Heart right ventricle (tissue), 16 donors: ENCODE measurements around the gene CHFR. TPM values are rescaled to one million over a fixed set of nuclear protein-coding genes. Genes with fewer than 3 reads are reported as not detected.

Experiments
- ATAC-seq, 8 donors: fragments of 200-7000 bp; cut with Tn5 transposase; one replicate each; pipeline ENCODE4 v1.9.1; 2020; ENCODE audit warnings: mild to moderate bottlenecking in 8 of 8, moderate library complexity in 8 of 8, moderate number of reproducible peaks in 1 of 8
- DNase-seq, 2 donors: peaks; one replicate each; pipeline ENCODE4 v3.0.0-alpha.2; 2020
- H3K27ac ChIP-seq, 10 donors: fragments of 200-600 bp; sonication (generic) in 2 of 10; one replicate each; pipeline versions ENCODE4 v1.5.0 to v1.8.0; 2020 to 2022; ENCODE audit warnings: mild to moderate bottlenecking in 3 of 10
- H3K27me3 ChIP-seq, 7 donors: fragments of 200-600 bp; one replicate each; pipeline ENCODE4 v1.8.0; 2021 to 2022; ENCODE audit warnings: mild to moderate bottlenecking in 2 of 7
- H3K36me3 ChIP-seq, 9 donors: fragments of 200-600 bp; sonication (generic) in 1 of 9; one replicate each; pipeline versions ENCODE4 v1.5.0 to v1.8.0; 2020 to 2022; ENCODE audit warnings: mild to moderate bottlenecking in 2 of 9
- H3K4me1 ChIP-seq, 9 donors: fragments of 200-600 bp; sonication (generic) in 1 of 9; one replicate each; pipeline versions ENCODE4 v1.5.0 to v1.8.0; 2020 to 2022; ENCODE audit warnings: mild to moderate bottlenecking in 4 of 9
- H3K4me3 ChIP-seq, 10 donors: fragments of 200-600 bp; sonication (generic) in 2 of 10; one replicate each; pipeline versions ENCODE4 v1.5.0 to v1.8.0; 2020 to 2022; ENCODE audit warnings: mild to moderate bottlenecking in 7 of 10, moderate library complexity in 2 of 10
- H3K9me3 ChIP-seq, 11 donors: fragments of 200-600 bp in 10 of 11; sonication (generic) in 2 of 11; one replicate each; pipeline versions ENCODE4 v1.5.0 to v1.8.0; 2013 to 2022; ENCODE audit warnings: mild to moderate bottlenecking in 2 of 11, control low read depth in 1 of 11, moderate library complexity in 1 of 11
- WGBS, 2 donors: extraction: QIAGEN DNeasy Blood & Tissue Kit; methylation state at CpG; one replicate each; pipeline ENCODE4 v1.1.7; 2013; ENCODE audit warnings: inconsistent platforms in 1 of 2; 5-methylcytosine and 5-hydroxymethylcytosine counted together
- intact Hi-C, 10 donors: fragments of 100-400 bp; cut with DNase I; formaldehyde crosslinking; loops; one replicate each; pipeline versions ENCODE4 v1.11.1 to v1.14.2; 2022
- polyA plus RNA-seq, 2 donors: library from polyadenylated mRNA; stranded (reverse); fragments of 200-250 nt; gene quantifications; one replicate each; pipeline ENCODE4 v1.2.3, GENCODE V29; 2013
- total RNA-seq, 10 donors: library from RNA; stranded (reverse); fragmentation: NEBNext Ultra II Directional in 3 of 10; extraction: Animal tissue kit (Norgen Biotek cat#: 25700) in 3 of 10; gene quantifications; one replicate each; pipeline versions ENCODE4 v1.2.1 to v1.2.4, GENCODE V29; 2021 to 2023
- TF ChIP-seq, protein P1 (sequence below), 9 donors: fragments of 200-600 bp; sonication (generic) in 2 of 9; IDR thresholded peaks; one replicate each; pipeline versions ENCODE4 v1.5.0 to v1.8.0; 2021 to 2022; ENCODE audit warnings: antibody characterized with exemption in 9 of 9, mild to moderate bottlenecking in 5 of 9, moderate library complexity in 1 of 9
- donor health status: Arrhythmogenic right ventricular cardiomyopathy.
- donor health status: ischemic (EF 13 %, LVEDD 7.1; RV severe dilation, severe dysfunction).
- donor health status: healthy with polysubstance abuse.
- donor health status: DM: no; HTN: yes; CAD: no.
- donor health status: DM: no; HTN: no; CAD: no.
- donor health status: ischemic (EF 25% LVEDD 6.9; RV normal size, moderate dysfunction).
- donor health status: ischemic (EF 25% LVEDD 5.7; RV mildly dilated, moderate dysfunction).
- donor health status: healthy.
- donor health status: DM: yes; HTN: yes; CAD: no.
- donor health status: Ischemic cardiomyopathy.
- donor health status: ischemic (EF 35%, LVEDD 5.7; RV mildly dilated, moderate dysfunction).
- donor health status: nonischemic (EF 11% LVEDD 7.7; RV severe dilation, severe dysfunction).
- donor health status: DM: yes; HTN: yes; CAD: no.
- donor health status: PGD.
- donor health status: ischemic (EF 29% LVEDD 5.4; RV normal size, mild dysfunction).
- donor health status: nonischemic (EF 23%, LVEDD 6.1; RV moderate dilation, normal function).

CHFR gene
- total and polyA plus RNA-seq, 12 donors = 10.2 to 27.2 (median 15.0) TPM

DNA sequence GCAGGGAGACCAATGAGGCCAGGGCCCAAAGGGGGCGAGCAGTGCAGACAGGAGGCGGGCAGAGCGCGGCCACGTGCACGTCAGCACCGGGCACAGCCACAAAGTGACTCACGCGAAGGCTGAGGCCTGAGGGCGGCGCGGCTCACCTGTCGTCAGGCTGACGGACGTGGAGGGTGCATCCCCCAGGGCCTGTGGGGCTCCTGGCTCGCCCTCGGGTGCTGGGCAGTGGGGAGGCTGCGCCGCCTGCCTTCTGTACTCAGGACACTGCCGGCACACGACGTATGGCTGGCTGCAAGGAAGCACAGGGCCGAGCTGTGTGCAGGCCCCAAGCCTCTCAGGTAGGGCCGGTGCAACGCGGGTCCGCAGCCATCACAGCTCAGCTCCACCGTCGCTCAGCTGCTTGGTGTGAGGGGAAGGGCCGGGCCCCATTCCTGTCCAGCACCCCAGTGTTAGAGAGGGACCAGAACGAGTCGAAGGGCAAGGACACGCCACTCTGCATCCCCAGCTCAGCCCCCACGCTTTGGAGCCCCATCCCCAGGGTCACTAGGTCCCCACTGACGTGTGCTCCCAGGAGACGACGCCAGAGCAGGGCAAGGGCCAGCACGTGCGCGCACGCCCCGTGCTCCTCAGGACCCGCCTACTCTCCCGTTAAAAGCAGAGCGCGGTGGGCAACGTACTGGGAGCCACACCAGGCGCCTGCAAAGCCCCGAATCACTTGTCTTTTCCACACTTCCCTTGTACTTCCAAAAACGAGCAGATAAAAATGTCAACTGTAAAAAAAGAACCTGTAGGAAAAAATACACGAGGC is 33.9 kb downstream of the CHFR start:
- no peaks in the 10 kb centered on the region for H3K4me1 ChIP-seq
- H3K36me3 ChIP-seq = peaks cover 6 to 100% (median 69%) of the 10 kb centered on the region in 9 donors
- intact Hi-C loops = no loop called here
- H3K9me3 ChIP-seq = no peaks in the 10 kb centered on the region
- WGBS, 2 donors = 94 to 95% methylated on average over 47 to 51 of the region's 51 CpGs
- ATAC-seq (peak in 2 of 8 donors; percentile 16 to 35), DNase-seq (no peak)
- no peak overlapping the region for H3K4me3 ChIP-seq
- TF ChIP-seq, protein P1, sequence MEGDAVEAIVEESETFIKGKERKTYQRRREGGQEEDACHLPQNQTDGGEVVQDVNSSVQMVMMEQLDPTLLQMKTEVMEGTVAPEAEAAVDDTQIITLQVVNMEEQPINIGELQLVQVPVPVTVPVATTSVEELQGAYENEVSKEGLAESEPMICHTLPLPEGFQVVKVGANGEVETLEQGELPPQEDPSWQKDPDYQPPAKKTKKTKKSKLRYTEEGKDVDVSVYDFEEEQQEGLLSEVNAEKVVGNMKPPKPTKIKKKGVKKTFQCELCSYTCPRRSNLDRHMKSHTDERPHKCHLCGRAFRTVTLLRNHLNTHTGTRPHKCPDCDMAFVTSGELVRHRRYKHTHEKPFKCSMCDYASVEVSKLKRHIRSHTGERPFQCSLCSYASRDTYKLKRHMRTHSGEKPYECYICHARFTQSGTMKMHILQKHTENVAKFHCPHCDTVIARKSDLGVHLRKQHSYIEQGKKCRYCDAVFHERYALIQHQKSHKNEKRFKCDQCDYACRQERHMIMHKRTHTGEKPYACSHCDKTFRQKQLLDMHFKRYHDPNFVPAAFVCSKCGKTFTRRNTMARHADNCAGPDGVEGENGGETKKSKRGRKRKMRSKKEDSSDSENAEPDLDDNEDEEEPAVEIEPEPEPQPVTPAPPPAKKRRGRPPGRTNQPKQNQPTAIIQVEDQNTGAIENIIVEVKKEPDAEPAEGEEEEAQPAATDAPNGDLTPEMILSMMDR (IDR thresholded peaks at IDR 0.05) = no peak
- H3K27me3 ChIP-seq = no peaks in the 10 kb centered on the region
- H3K27ac ChIP-seq = no peak overlapping the region

DNA sequence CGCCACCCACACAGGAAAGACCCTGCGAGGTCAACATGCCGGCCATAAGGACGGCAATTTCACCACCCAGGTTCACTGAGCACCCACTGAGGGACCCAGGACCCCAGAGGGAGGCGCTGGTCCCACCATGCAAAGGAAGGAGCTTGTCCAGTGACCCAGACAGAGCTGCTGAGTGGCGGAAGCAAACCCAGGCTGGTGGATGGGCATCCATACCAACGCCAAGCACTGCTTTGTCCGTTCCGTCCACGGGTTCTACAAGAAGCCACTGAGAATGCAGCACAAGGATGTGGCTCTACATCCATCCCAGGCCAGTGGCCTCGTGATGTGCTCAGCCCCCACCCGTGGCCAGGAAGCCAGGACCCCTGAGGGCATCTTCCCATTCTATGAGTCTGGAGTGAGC is 34.9 kb downstream of the CHFR start:
- peaks cover 6 to 100% (median 73%) of the 10 kb centered on the region in 9 donors for H3K36me3 ChIP-seq
- H3K27me3 ChIP-seq = no peaks in the 10 kb centered on the region
- H3K27ac ChIP-seq = no peak overlapping the region
- no peaks in the 10 kb centered on the region for H3K9me3 ChIP-seq
- no peak overlapping the region for H3K4me3 ChIP-seq
- intact Hi-C loops = no loop called here
- DNase-seq = no peak
- ATAC-seq = no peak
- 94% methylated on average over 12 of the region's 12 CpGs for WGBS, 2 donors
- TF ChIP-seq, protein P1 (IDR thresholded peaks at IDR 0.05) = no peak
- no peaks in the 10 kb centered on the region for H3K4me1 ChIP-seq

DNA sequence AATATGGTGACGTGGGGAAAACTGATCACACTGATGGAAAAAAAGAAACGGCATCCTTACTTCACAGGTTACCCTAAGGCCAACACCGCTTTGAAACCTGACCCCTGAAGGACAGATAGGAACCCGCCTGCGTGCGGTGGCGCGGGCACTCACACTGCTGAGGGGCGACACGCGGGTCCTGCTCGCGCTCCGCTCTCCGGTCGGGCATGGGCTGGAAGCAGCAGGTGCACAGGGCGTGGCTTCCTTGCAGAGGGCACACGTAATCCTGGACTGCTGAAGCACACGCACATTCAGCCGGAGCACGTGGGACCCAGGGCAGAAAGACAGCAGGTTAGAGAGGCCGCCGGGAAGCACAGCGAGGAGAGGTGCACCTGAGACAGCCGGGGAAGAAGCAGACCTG is 35.9 kb downstream of the CHFR start:
- Histone ChIP-seq H3K9me3 (no peaks in the 10 kb centered on the region), H3K4me3 (no peak overlapping the region), H3K4me1 (no peaks in the 10 kb centered on the region), H3K36me3 (peaks cover 5 to 100% (median 78%) of the 10 kb centered on the region in 9 donors), H3K27me3 (no peaks in the 10 kb centered on the region), H3K27ac (no peak overlapping the region)
- TF ChIP-seq, protein P1 (IDR thresholded peaks at IDR 0.05) = no peak
- no peak for ATAC-seq
- 94 to 97% methylated on average over 25 of the region's 25 CpGs for WGBS, 2 donors
- intact Hi-C loops = no loop called here
- no peak for DNase-seq

DNA sequence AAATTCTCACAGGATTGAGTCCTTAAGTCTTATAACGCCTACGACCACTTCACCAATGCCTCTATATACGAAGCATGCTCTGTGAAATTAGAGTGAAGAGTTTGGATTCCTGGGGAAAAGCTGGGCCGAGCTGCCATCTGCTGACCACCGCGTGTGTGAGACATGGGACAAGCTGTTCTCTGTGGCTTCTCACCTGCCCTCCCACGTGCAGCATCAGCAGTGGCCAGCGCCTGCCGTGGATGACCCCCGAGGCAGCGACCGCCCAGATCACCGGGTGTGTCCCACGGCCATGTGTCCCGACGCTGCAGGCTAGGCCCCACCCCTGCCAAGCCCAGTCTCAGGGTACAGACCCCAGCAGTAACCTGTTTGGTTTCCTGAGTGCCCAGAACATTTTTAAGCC is 37.1 kb downstream of the CHFR start:
- no peak for DNase-seq
- WGBS, 2 donors = 88 to 95% methylated on average over 16 of the region's 16 CpGs
- no peaks in the 10 kb centered on the region for H3K27me3 ChIP-seq
- H3K36me3 ChIP-seq = peaks cover 0 to 100% (median 74%) of the 10 kb centered on the region in 9 donors
- no peaks in the 10 kb centered on the region for H3K4me1 ChIP-seq
- intact Hi-C loops = no loop called here
- ATAC-seq = no peak
- TF ChIP-seq, protein P1 (IDR thresholded peaks at IDR 0.05) = no peak
- H3K9me3 ChIP-seq = no peaks in the 10 kb centered on the region
- no peak overlapping the region for H3K27ac ChIP-seq
- H3K4me3 ChIP-seq = no peak overlapping the region
